Posterior cingulate gyrus (tissue), 11 donors: ENCODE measurements around the gene VCP.
"Not testable (repeated sequence)": the region's sequence is repeated elsewhere in the genome, so short reads cannot be mapped to it uniquely, and the experiment has no call there.

Experiments used
- DNase-seq, 10 donors: peaks; one replicate each; pipeline versions ENCODE4 v3.0.0 to v3.0.0-alpha.2; 2020 to 2021; ENCODE audit warnings: mixed read lengths in 3 of 10
- intact Hi-C: fragments of 100-400 bp; cut with DNase I; formaldehyde crosslinking; loops from one replicate; pipeline ENCODE4 v1.15.1; 2023

VCP gene

GRCh38 chr9:35029852-35030251 lies 42.6 kb downstream of the VCP start:
- peak in 1 of 10 donors; percentile 36 for DNase-seq
- intact Hi-C loops, result no loop called here

DNA sequence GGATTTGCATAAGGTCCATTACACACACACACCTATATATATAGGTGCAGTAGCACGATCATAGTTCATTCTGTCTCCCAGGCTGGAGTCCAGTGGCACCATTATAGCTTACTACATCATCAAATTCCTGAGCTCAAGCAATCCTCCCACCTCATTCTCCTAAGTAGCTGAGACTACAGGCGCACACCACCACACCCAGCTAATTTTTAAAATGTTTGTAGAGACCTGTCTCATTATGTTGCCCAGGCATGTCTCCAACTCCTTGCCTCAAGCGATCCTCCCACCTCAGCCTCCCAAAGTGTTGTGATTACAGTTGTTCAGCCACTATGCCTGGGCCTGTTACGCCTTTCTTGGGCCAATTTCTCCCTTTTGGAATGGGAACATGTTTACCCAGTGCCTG lies 43.2 kb downstream of the VCP start:
- no peak for DNase-seq
- intact Hi-C loops, result no loop called here

- intact Hi-C loops, result no loop called here
- DNase-seq, result no peak
These were observed 44.1 kb downstream of the VCP start for GRCh38 chr9:35028341-35028740.

DNA sequence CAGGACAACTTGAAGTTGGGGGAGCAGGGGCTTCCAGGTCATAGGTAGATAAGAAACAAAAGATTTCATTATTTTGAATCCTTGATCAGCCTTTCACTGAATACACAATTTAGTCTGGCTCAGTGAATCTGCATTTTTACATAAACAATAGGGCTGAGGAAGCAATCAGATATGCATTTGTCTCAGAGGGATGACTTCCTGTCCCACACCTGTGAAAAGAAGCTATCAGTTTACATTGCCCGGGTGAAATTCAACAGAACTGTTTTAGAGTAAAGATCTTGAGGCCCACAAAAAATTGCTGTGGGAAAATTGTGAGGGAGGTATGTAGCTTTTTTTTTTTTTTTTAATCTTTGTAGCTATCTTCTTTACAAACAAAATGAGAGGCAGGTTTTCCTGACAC lies 44.6 kb downstream of the VCP start:
- no peak for DNase-seq
- intact Hi-C loops, result no loop called here

DNA sequence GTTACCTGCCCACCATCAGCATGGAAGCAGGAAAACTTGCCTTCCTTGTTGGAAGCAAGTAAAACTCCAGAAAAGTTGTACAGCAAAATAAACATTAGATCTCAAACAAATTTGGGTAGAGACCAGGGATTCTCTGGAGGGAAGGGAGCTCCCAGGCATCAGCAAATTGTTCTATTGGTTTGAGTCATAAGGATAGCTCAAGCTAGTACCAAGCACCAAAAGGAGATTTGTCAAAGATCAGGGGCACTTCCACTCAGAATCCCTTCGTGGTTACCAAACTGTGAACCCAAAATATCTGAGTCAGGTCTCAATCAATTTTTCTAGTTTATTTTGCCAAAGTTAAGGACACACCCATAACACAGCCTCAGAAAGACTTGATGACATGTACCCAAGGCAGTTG lies 45.1 kb downstream of the VCP start:
- intact Hi-C loops, result no loop called here
- DNase-seq, result no peak

- intact Hi-C loops, result no loop called here
- no peak for DNase-seq
These were observed 45.8 kb downstream of the VCP start for GRCh38 chr9:35026671-35027070.

GRCh38 chr9:35023443-35023842 lies 49.0 kb downstream of the VCP start:
- DNase-seq, intact Hi-C loops: not testable (repeated sequence)

DNA sequence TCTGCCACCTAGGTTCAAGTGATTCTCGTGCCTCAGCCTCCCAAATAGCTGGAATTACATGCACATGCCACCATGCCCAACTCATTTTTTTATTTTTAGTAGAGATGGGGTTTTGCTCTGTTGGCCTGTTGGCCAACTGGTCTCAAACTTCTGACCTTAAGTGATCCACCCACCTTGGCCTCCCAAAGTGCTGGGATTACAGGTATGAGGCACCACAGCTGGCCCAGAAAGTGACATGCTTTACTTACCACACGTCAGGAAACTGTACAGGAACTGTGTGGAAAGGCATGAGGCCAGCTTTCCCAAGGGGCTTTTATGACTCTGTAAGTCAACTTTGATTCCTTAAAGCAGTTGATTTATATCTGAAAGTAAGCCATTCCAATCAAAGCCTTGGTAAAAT lies 57.9 kb downstream of the VCP start:
- intact Hi-C loops, result no loop called here
- peak in 1 of 10 donors; percentile 21 for DNase-seq

GRCh38 chr9:35010351-35010958 lies 62.0 kb downstream of the VCP start:
- intact Hi-C loops, result no loop called here
- no peak for DNase-seq
